H1 (cell line): ENCODE data around the gene CDC5L. TPM values are rescaled to one million over a fixed set of nuclear protein-coding genes. Genes with fewer than 3 reads are reported as not detected.

Experiments used
- CTCF ChIA-PET: fragments of 300-600 bp; sonication (Branson Sonifier 250); formaldehyde crosslinking; loops from one replicate; lab custom pipeline; 2021; ENCODE audit not compliant: partially characterized antibody; lab: Charles Lee
- POLR2A ChIA-PET: fragments of 300-600 bp; sonication (Branson Sonifier 250); formaldehyde crosslinking; loops from one replicate; lab custom pipeline; 2021; ENCODE audit warnings: inconsistent platforms; ENCODE audit not compliant: partially characterized antibody; lab: Charles Lee
- DNase-seq, 2 experiments: peaks; one replicate each; pipeline versions ENCODE4 v3.0.0 to v3.0.0-alpha.2; 2010 to 2022; ENCODE audit warnings: low spot score in 2 of 2, low read depth in 1 of 2, mixed read lengths in 1 of 2
- FAIRE-seq: peaks from 2 replicates; lab custom pipeline; 2011; peaks lifted over from hg19 to GRCh38; lab: Jason Lieb, UNC
- H2AFZ ChIP-seq: 2 replicates; pipeline ENCODE4 v1.8.1; 2012; ENCODE audit warnings: low read length, inconsistent platforms
- H2AK5ac ChIP-seq: 2 replicates; pipeline ENCODE4 v1.6.1; 2013; ENCODE audit warnings: low read depth, low read length
- H2BK120ac ChIP-seq: replicated peaks from 2 replicates; pipeline ENCODE3; 2013; ENCODE audit warnings: low read depth, low read length, inconsistent platforms
- H2BK12ac ChIP-seq: 2 replicates; pipeline ENCODE4 v1.6.1; 2013; ENCODE audit warnings: low read depth, low read length
- H2BK15ac ChIP-seq: 2 replicates; pipeline ENCODE4 v1.6.1; 2013; ENCODE audit warnings: low read length
- H2BK20ac ChIP-seq: 2 replicates; pipeline ENCODE4 v1.6.1; 2013; ENCODE audit warnings: low read length
- H2BK5ac ChIP-seq: 2 replicates; pipeline ENCODE4 v1.6.1; 2013; ENCODE audit warnings: low read depth, low read length
- H3K14ac ChIP-seq: 2 replicates; pipeline ENCODE4 v1.6.1; 2013; ENCODE audit warnings: inconsistent platforms; ENCODE audit not compliant: insufficient read length
- H3K18ac ChIP-seq: 2 replicates; pipeline ENCODE4 v1.6.1; 2013; ENCODE audit warnings: low read length; ENCODE audit errors: extremely low read depth
- H3K23ac ChIP-seq: 2 replicates; pipeline ENCODE4 v1.6.1; 2013; ENCODE audit warnings: inconsistent platforms; ENCODE audit not compliant: insufficient read length
- H3K23me2 ChIP-seq: 2 replicates; pipeline ENCODE4 v1.6.1; 2013; ENCODE audit warnings: low read depth, low read length
- H3K27ac ChIP-seq: 2 replicates; pipeline ENCODE4 v1.6.1; 2011; ENCODE audit warnings: low read depth, low read length, inconsistent platforms
- H3K27me3 ChIP-seq, 4 experiments: replicated peaks in 1 of 4; 1 replicate in 1 of 4; 2 replicates in 3 of 4; pipeline versions ENCODE4 v1.6.1 to v1.8.1; 2011 to 2013; ENCODE audit warnings: low read length in 3 of 4, mild to moderate bottlenecking in 3 of 4, inconsistent platforms in 2 of 4, mixed read lengths in 2 of 4, moderate library complexity in 1 of 4; ENCODE audit not compliant: control insufficient read depth in 3 of 4, insufficient read depth in 3 of 4; ENCODE audit errors: extremely low read depth in 1 of 4
- H3K36me3 ChIP-seq, 4 experiments: 2 replicates each; pipeline versions ENCODE4 v1.6.1 to v1.8.1; 2011 to 2013; ENCODE audit warnings: mild to moderate bottlenecking in 4 of 4, low read length in 3 of 4, moderate library complexity in 2 of 4, control low read depth in 1 of 4, inconsistent platforms in 1 of 4; ENCODE audit not compliant: insufficient read depth in 4 of 4, control insufficient read depth in 2 of 4
- H3K4ac ChIP-seq: replicated peaks from 2 replicates; pipeline ENCODE3; 2013; ENCODE audit warnings: low read length, low read depth, mixed read lengths, inconsistent platforms; ENCODE audit not compliant: insufficient read length
- H3K4me1 ChIP-seq, 4 experiments: replicated peaks in 1 of 4; 1 replicate in 1 of 4; 2 replicates in 3 of 4; pipeline versions ENCODE4 v1.6.1 to v1.8.1; 2011 to 2013; ENCODE audit warnings: low read length in 3 of 4, inconsistent platforms in 2 of 4, mixed read lengths in 1 of 4; ENCODE audit not compliant: insufficient read depth in 4 of 4, control insufficient read depth in 3 of 4
- H3K4me2 ChIP-seq, 2 experiments: 2 replicates each; pipeline versions ENCODE4 v1.6.1 to v1.8.1; 2011 to 2013; ENCODE audit warnings: low read depth in 2 of 2, low read length in 2 of 2, control low read depth in 1 of 2, inconsistent platforms in 1 of 2, mild to moderate bottlenecking in 1 of 2; ENCODE audit not compliant: insufficient read depth in 1 of 2
- H3K4me3 ChIP-seq, 4 experiments: fragments of 200-600, 300-600 bp in 1 of 4; sonication (generic), shearing (Covaris generic), sonication (Bioruptor Twin) in 1 of 4; 2 replicates each; pipeline versions ENCODE4 v1.5.1 to v1.8.1; 2011 to 2016; ENCODE audit warnings: low read length in 4 of 4, low read depth in 3 of 4, control low read depth in 2 of 4, inconsistent platforms in 2 of 4, mild to moderate bottlenecking in 2 of 4, mixed read lengths in 1 of 4, moderate library complexity in 1 of 4; ENCODE audit not compliant: insufficient read depth in 2 of 4; ENCODE audit errors: extremely low read depth in 1 of 4
- H3K56ac ChIP-seq: replicated peaks from 2 replicates; pipeline ENCODE3; 2013; ENCODE audit warnings: low read depth, mild to moderate bottlenecking, mixed read lengths, low read length, inconsistent platforms; ENCODE audit not compliant: insufficient read length
- H3K79me1 ChIP-seq: 2 replicates; pipeline ENCODE4 v1.6.1; 2013; ENCODE audit warnings: low read depth, low read length, control low read depth
- H3K79me2 ChIP-seq, 2 experiments: 2 replicates each; pipeline versions ENCODE4 v1.6.1 to v1.8.1; 2012 to 2013; ENCODE audit warnings: low read length in 2 of 2, mild to moderate bottlenecking in 2 of 2, inconsistent platforms in 1 of 2; ENCODE audit not compliant: insufficient read depth in 2 of 2, control insufficient read depth in 1 of 2
- H3K9ac ChIP-seq, 4 experiments: replicated peaks in 1 of 4; 1 replicate in 1 of 4; 2 replicates in 3 of 4; pipeline versions ENCODE4 v1.6.1 to v1.8.1; 2011 to 2013; ENCODE audit warnings: low read depth in 3 of 4, low read length in 3 of 4, control low read depth in 2 of 4, mild to moderate bottlenecking in 2 of 4, moderate library complexity in 2 of 4, inconsistent platforms in 1 of 4; ENCODE audit errors: extremely low read depth in 1 of 4
- H3K9me3 ChIP-seq, 2 experiments: 2 replicates each; pipeline versions ENCODE4 v1.6.1 to v1.8.1; 2012 to 2013; ENCODE audit warnings: mild to moderate bottlenecking in 2 of 2, moderate library complexity in 2 of 2, control low read depth in 1 of 2, inconsistent platforms in 1 of 2, low read depth in 1 of 2, low read length in 1 of 2, mixed read lengths in 1 of 2; ENCODE audit not compliant: insufficient read depth in 2 of 2
- H4K20me1 ChIP-seq, 2 experiments: replicated peaks in 1 of 2; 2 replicates each; pipeline versions ENCODE3 to v1.8.1; 2011 to 2013; ENCODE audit warnings: inconsistent platforms in 2 of 2, low read length in 2 of 2, mild to moderate bottlenecking in 1 of 2; ENCODE audit not compliant: insufficient read depth in 2 of 2, control insufficient read depth in 1 of 2
- H4K5ac ChIP-seq: 2 replicates; pipeline ENCODE4 v1.6.1; 2013; ENCODE audit warnings: low read length, low read depth, mixed read lengths, inconsistent platforms; ENCODE audit not compliant: insufficient read length
- H4K8ac ChIP-seq: 2 replicates; pipeline ENCODE4 v1.8.0; 2013; ENCODE audit warnings: mild to moderate bottlenecking, moderate library complexity, low read length, inconsistent platforms; ENCODE audit not compliant: insufficient read depth; ENCODE audit errors: extremely low read depth
- H4K91ac ChIP-seq: replicated peaks from 2 replicates; pipeline ENCODE3; 2013; ENCODE audit warnings: low read length, mixed read lengths, inconsistent platforms; ENCODE audit not compliant: insufficient read length
- BCL11A ChIP-seq, 2 experiments: IDR thresholded peaks; one replicate each; pipeline ENCODE4 v1.6.1; 2011; ENCODE audit warnings: low read depth in 2 of 2, low read length in 2 of 2, mild to moderate bottlenecking in 2 of 2
- HDAC2 ChIP-seq, 2 experiments: fragments of 300-600 bp in 1 of 2; sonication (generic) in 1 of 2; IDR thresholded peaks; 2 replicates each; pipeline ENCODE4 v1.6.1; 2011 to 2012; ENCODE audit warnings: low read depth in 2 of 2, low read length in 2 of 2, mild to moderate bottlenecking in 2 of 2, moderate library complexity in 2 of 2, borderline replicate concordance in 1 of 2, inconsistent platforms in 1 of 2
- KDM4A ChIP-seq: IDR thresholded peaks from one replicate; pipeline ENCODE4 v1.7.1; 2012; ENCODE audit warnings: low read depth, mild to moderate bottlenecking, moderate library complexity, low read length, inconsistent platforms; ENCODE audit not compliant: severe bottlenecking
- KDM5A ChIP-seq: fragments of 200-600 bp; IDR thresholded peaks from 2 replicates; pipeline ENCODE4 v1.7.1; 2012; ENCODE audit warnings: mild to moderate bottlenecking, low read length, inconsistent platforms, mixed read lengths
- MAFK ChIP-seq: IDR thresholded peaks from 2 replicates; pipeline ENCODE4 v1.6.1; 2012; ENCODE audit warnings: low read depth, mild to moderate bottlenecking, improper control_type of control experiment, low read length
- RNF2 ChIP-seq: fragments of 200-900, 300-1000 bp; sonication (generic); IDR thresholded peaks from 2 replicates; pipeline ENCODE4 v1.7.1; 2016; ENCODE audit warnings: borderline replicate concordance, low read depth, mild to moderate bottlenecking, antibody characterized with exemption, low read length; ENCODE audit not compliant: poor library complexity, severe bottlenecking; ENCODE audit errors: missing control alignments
- SIX5 ChIP-seq: IDR thresholded peaks from 2 replicates; pipeline ENCODE4 v1.6.1; 2011; ENCODE audit warnings: mild to moderate bottlenecking, low read depth, low read length
- SP4 ChIP-seq: IDR thresholded peaks from 2 replicates; pipeline ENCODE4 v1.6.1; 2012; ENCODE audit warnings: low read length, inconsistent platforms
- TAF7 ChIP-seq: optimal IDR thresholded peaks from 2 replicates; pipeline ENCODE3; 2011; ENCODE audit warnings: low read depth, mild to moderate bottlenecking, inconsistent platforms, low read length, moderate library complexity, borderline replicate concordance
- polyA plus RNA-seq, 7 experiments: library from polyadenylated mRNA; depleted of rRNA in 3 of 7; stranded (reverse) in 5 of 7; unstranded in 2 of 7; fragments of >200 nt in 5 of 7; fragments of 200-250 nt in 2 of 7; gene quantifications; 1 replicate in 5 of 7; 2 replicates in 1 of 7; 4 replicates in 1 of 7; pipeline versions ENCODE4 v1.2.1 to v1.2.3, GENCODE V29; 2011 to 2013; ENCODE audit warnings: missing spikeins in 2 of 7, mixed read lengths in 2 of 7
- total RNA-seq: library from RNA; stranded (reverse); fragmentation: NEBNext Ultra II Directional; extraction: Animal tissue kit (Norgen Biotek cat#: 25700); gene quantifications from 2 replicates; pipeline ENCODE4 v1.2.1, GENCODE V29; 2021

CDC5L gene
- total and polyA plus RNA-seq, 2 of the 8 experiments (the other 6 are each of a cell fraction or from before 2014, with no cell fraction given) = 8.4 to 32.8 TPM

- H3K36me3 ChIP-seq = peaks cover 0 to 24% (median 14%) of the 10 kb centered on the region in 4 experiments; a peak in 6 of 8 replicates
- H3K4me3 ChIP-seq = no peak overlapping the region
- no peak overlapping the region for H2AK5ac ChIP-seq
- H3K23me2 ChIP-seq = peaks cover 2% of the 10 kb centered on the region; the same call in 1 of the 2 replicates
- H3K18ac ChIP-seq = no peak overlapping the region
- no peak overlapping the region for H3K4ac ChIP-seq
- no peak overlapping the region for H4K5ac ChIP-seq
- no peak overlapping the region for H3K9ac ChIP-seq
- H3K23ac ChIP-seq = no peak overlapping the region
- no peaks in the 10 kb centered on the region for H3K4me1 ChIP-seq
- H3K4me2 ChIP-seq = no peak overlapping the region
- H4K91ac ChIP-seq = no peak overlapping the region
- no peaks in the 10 kb centered on the region for H3K27me3 ChIP-seq
- ChIA-PET CTCF (interaction anchor here (0.6 to 3.1 kb wide), 8 partner anchors 8 to 485 kb away, joined by 3 to 15 read pairs (median 3); no protein-coding TSS in a partner anchor), POLR2A (no interaction called here)
- DNase-seq (no peak), FAIRE-seq (no peak)
- no peak overlapping the region for H3K56ac ChIP-seq
- H3K14ac ChIP-seq = no peak overlapping the region
- no peak overlapping the region for H2BK120ac ChIP-seq
- no peak overlapping the region for H3K27ac ChIP-seq
- H4K8ac ChIP-seq = no peak overlapping the region
- no peak overlapping the region for H2BK12ac ChIP-seq
- no peak for TF ChIP-seq TAF7
- TF ChIP-seq RNF2 = no peak
- no peak for TF ChIP-seq SP4
- TF ChIP-seq HDAC2 (IDR thresholded peaks at IDR 0.05; ENCODE audit: borderline replicate concordance in 1 of 2, low read depth in 2 of 2, low read length in 2 of 2) = no peak
- no peak for TF ChIP-seq KDM4A
- TF ChIP-seq KDM5A = no peak
- no peak for TF ChIP-seq BCL11A (IDR thresholded peaks at IDR 0.05; ENCODE audit: low read depth in 2 of 2, low read length in 2 of 2)
- TF ChIP-seq SIX5 = no peak
- TF ChIP-seq MAFK = no peak
- H4K20me1 ChIP-seq = peaks cover 0 to 2% of the 10 kb centered on the region in 2 experiments
- no peak overlapping the region for H2AFZ ChIP-seq
- no peak overlapping the region for H2BK15ac ChIP-seq
- H3K9me3 ChIP-seq = no peaks in the 10 kb centered on the region; a peak in 2 of 4 replicates
- H2BK5ac ChIP-seq = no peak overlapping the region
- H2BK20ac ChIP-seq = no peak overlapping the region
- peaks cover 3% of the 10 kb centered on the region; the same call in 1 of the 2 replicates for H3K79me1 ChIP-seq
- H3K79me2 ChIP-seq = 0 out of 4 replicates have a peak, but pooled peaks cover 0 to 8% of the 10 kb centered on the region in 2 experiments
Measured at GRCh38 chr6:44442833-44443444, 55.4 kb downstream of the CDC5L start.
